ENCODE results near the gene LCT.
"Not testable (repeated sequence)": the region's sequence is repeated elsewhere in the genome, so short reads cannot be mapped to it uniquely, and the experiment has no call there.

The LCT gene

DNA sequence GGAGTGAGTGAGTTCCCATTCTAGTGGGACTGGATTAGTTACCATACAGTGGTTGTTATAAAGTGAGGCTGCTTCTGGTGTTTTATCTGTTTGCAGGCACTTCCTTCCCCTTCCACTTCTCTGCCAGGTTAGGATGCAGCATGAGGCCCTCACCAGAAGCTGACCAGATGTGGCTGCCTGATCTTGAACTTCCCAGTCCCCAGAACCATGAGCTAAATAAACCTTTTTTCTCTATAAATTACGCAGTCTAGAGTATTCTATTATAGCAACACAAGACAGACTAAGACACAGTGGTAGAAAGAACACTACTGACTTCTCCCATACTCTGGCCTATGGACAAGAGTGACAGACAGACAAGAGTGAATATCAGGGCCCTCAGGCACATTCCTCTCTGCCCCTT is 14.1 kb downstream of the LCT start:
- Mint-ChIP-seq H3K9me3 (peaks cover 7% of the 10 kb centered on the region), H3K4me1 (peaks cover 3% of the 10 kb centered on the region), H3K27ac (no peak overlapping the region), H3K36me3 (peaks cover 4% of the 10 kb centered on the region), H3K4me3 (no peak overlapping the region), H3K27me3 (peaks cover 3% of the 10 kb centered on the region)
- ATAC-seq (ENCODE audit: low read depth) = no peak
- no peak for DNase-seq (ENCODE audit: low spot score in 2 of 2)

DNA sequence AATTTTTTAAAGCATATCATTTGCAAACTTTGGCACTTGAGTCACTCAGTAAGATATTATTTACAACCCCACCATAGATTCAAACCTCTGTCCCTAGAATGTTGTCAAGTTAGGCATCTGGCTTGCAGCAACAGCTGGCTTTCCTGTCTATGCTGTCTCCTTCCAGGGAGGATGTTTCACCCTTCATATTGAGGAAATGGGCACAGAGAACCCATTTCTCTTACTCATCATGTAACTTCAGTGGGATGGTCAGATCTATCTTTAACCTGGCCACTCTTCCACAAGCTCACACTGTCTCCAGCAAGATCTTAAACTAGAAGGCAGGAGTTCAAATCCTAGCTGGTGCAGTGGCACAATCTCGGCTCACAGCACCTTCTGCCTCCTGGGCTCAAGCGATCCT is 15.8 kb downstream of the LCT start:
- Mint-ChIP-seq H3K27me3 (peaks cover 3% of the 10 kb centered on the region), H3K36me3 (peaks cover 4% of the 10 kb centered on the region), H3K9me3 (peaks cover 7% of the 10 kb centered on the region), H3K4me3 (no peak overlapping the region), H3K4me1 (peaks cover 3% of the 10 kb centered on the region), H3K27ac (no peak overlapping the region)
- DNase-seq (ENCODE audit: low spot score in 2 of 2) (no peak), ATAC-seq (ENCODE audit: low read depth) (no peak)

DNA sequence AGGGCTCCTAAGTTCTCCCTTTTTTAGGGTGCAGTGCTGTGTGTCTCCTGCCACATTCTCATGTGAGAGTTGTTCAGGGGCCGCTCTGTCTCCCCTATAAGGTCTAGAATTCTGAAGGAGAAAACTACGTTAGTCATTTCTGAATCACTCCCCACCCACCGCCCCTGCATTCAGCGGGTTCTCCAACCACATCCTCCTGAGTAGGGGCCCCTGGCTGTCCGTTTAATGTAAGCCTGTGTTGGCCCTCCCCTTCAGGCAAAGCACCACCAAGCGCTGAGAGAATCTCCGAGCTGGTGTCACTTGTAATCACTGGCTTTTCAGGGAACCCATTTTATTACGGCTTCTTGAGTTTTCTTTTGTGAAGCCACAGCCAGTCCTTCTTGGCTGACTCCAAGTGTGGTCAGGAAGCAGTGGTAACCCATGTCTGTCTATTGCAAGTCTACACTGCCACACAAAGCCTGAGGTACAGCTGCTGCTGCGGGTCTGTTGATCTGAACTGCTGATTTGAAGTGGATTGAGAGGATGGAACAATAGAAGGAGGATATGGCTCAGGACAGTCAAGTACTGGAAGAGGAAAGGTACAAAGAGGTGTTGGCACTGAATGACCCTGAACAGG is 16.9 kb downstream of the LCT start:
- DNase-seq (ENCODE audit: low spot score in 2 of 2) (no peak), ATAC-seq (ENCODE audit: low read depth) (no peak)
- no peak overlapping the region for H3K27ac Mint-ChIP-seq

DNA sequence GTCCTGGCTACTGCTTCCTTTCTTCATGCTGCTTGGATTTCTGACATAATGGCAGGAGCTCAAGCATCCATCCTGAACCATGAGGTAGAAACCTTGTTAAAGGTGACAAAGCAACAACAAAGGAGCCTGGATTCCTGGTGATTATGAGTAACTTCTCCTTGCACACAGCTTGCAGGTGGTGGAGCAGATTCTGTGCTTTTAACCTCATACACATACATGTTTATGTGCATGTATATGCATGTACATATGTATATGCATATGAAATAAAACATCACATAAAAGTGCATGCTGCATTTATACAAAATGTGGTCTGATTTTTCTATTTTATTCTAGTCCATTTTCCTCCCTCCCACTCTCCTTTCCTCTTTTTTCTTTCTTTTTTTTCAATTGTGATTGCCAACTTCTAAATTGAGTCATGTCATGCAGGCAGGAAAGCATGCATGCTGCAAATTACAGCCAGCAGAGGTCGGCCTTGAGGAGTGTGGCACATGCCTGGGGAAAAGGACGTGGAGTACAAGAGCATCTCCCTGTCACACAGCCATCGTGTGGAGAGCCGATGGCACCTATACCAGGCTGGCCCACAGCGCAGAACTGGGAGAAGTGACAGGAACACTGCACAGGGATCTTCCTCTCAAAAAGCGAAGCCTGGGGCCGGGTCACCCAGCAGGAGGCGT is 17.9 kb downstream of the LCT start:
- Mint-ChIP-seq H3K4me3 (no peak overlapping the region), H3K27me3 (peaks cover 3% of the 10 kb centered on the region), H3K9me3 (peaks cover 7% of the 10 kb centered on the region), H3K27ac (no peak overlapping the region), H3K36me3 (peaks cover 4% of the 10 kb centered on the region), H3K4me1 (peaks cover 3% of the 10 kb centered on the region)
- no peak for ATAC-seq (ENCODE audit: low read depth)
- DNase-seq (ENCODE audit: low spot score in 2 of 2) = no peak

More for the DNA sequence above, 16.9 kb downstream of the LCT start:
- peaks cover 3% of the 10 kb centered on the region for H3K4me1 Mint-ChIP-seq
- peaks cover 4% of the 10 kb centered on the region for H3K36me3 Mint-ChIP-seq
- no peak overlapping the region for H3K4me3 Mint-ChIP-seq
- peaks cover 3% of the 10 kb centered on the region for H3K27me3 Mint-ChIP-seq
- peaks cover 7% of the 10 kb centered on the region for H3K9me3 Mint-ChIP-seq

DNA sequence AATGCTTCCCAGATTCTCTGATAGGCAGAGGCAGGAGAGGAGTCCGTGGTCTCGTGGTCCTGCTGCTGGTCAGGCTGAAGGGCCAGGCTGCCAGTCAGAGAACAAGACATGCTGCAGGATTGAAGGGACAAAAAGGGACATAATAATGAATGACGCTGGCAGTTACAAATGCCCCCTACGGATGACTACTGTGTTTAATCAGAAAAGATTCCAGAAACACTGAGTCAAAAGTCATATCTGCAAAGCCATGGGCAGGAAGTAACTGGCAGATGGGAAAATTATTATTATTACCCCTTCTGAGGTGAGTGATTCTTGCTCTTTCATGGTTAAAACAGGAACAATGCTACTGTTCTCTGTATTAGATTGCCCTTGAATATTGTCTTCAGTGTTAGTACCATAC is 19.0 kb downstream of the LCT start:
- H3K27me3 Mint-ChIP-seq = peaks cover 3% of the 10 kb centered on the region
- DNase-seq (ENCODE audit: low spot score in 2 of 2) = no peak
- H3K4me1 Mint-ChIP-seq = peaks cover 3% of the 10 kb centered on the region
- H3K36me3 Mint-ChIP-seq = no peaks in the 10 kb centered on the region
- no peak for ATAC-seq (ENCODE audit: low read depth)
- peaks cover 2% of the 10 kb centered on the region for H3K9me3 Mint-ChIP-seq
- H3K4me3 Mint-ChIP-seq = no peak overlapping the region
- H3K27ac Mint-ChIP-seq = no peak overlapping the region

DNA sequence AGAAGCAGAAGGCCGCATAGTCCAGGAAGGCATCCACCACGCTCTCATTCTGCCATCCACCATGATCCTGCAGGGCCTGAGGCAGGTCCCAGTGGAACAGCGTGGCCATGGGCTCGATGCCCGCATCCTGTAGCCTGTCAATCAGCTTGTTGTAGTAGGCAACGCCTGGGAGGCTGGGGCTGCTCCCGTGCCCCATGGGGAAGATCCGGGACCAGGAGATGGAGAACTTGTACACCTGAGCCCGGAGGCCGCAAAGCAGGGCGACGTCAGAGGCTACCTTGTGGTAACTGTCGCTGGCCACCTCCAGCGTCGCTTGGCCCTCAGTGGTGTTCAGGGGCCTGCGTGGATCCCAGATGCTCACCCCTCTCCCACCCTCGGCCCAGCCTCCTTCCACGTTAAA is 19.5 kb downstream of the LCT start:
- ATAC-seq (ENCODE audit: low read depth) = no peak
- H3K4me3 Mint-ChIP-seq = no peak overlapping the region
- no peak overlapping the region for H3K27ac Mint-ChIP-seq
- peaks cover 3% of the 10 kb centered on the region for H3K27me3 Mint-ChIP-seq
- peaks cover 3% of the 10 kb centered on the region for H3K4me1 Mint-ChIP-seq
- no peak for DNase-seq (ENCODE audit: low spot score in 2 of 2)
- no peaks in the 10 kb centered on the region for H3K36me3 Mint-ChIP-seq
- H3K9me3 Mint-ChIP-seq = no peaks in the 10 kb centered on the region

DNA sequence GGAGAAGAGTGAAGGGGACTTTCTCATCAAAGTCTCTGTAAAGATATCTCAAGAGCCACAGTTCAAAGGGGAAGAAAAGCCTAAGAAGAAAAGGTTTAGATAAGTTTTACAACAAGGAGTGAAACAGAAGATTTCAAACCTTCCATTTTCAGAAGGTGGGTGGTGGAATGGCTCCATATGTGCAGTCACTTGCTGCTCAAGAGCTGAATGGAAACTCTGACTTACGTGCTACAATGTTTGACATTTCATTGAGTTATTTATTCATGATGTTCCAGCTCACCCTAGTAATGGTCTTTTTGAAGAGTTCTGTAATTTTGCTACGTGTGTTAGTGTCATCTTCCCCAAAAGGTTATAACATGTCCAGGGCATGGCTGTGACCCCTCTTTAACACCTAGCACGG is 21.7 kb downstream of the LCT start:
- Mint-ChIP-seq H3K27ac (no peak overlapping the region), H3K4me1 (peaks cover under 1% of the 10 kb centered on the region), H3K27me3 (peaks cover under 1% of the 10 kb centered on the region), H3K9me3 (no peaks in the 10 kb centered on the region), H3K4me3 (no peak overlapping the region), H3K36me3 (no peaks in the 10 kb centered on the region)
- no peak for DNase-seq (ENCODE audit: low spot score in 2 of 2)
- no peak for ATAC-seq (ENCODE audit: low read depth)

DNA sequence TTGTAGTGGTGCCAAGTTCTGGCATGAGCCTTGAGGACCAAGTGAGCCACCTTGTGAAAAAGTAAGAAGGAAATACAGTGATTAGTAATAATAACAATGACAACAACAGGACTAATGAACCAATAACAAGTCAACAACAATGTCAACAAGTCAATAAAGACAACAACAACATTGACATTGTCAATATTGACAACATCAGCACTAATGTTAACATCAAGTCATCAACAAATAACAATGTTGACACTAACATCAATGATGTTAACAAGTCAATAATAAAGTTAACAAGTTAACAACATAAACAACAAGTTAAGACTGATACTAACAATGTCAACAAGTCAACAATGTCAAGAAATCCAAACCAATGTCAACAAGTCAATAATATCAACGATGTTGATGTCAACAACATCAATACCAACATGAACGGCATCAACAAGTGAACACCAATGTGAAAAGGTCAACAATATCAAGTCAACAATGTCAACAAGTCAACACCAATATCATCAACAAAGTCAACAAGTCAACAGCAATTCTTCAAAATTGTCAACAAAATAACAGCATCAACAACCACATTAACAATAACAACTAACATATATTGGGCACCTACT is 24.0 kb downstream of the LCT start:
- Mint-ChIP-seq H3K27me3 (no peaks in the 10 kb centered on the region), H3K9me3 (no peaks in the 10 kb centered on the region), H3K27ac (no peak overlapping the region), H3K4me3 (no peak overlapping the region), H3K36me3 (no peaks in the 10 kb centered on the region), H3K4me1 (no peaks in the 10 kb centered on the region)
- DNase-seq (ENCODE audit: low spot score in 2 of 2) (no peak), ATAC-seq (ENCODE audit: low read depth) (no peak)

DNA sequence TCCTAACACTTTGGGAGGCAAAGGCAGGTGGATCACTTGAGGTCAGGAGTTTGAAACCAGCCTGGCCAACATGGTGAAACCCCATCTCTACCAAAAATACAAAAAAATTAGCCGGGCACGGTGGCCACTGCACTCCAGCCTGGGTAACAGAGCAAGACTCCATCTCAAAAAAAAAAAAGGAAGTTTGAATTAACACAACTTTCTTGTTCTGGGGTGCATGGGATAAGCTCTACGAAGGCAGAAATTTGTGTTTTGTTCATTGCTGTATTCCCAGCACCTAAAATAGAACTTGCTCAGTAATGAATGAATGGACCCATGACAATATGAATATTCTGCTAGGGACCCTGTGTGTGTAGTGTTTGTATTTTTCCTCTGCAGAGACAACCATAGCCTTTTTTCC is 29.1 kb downstream of the LCT start:
- not testable (repeated sequence) for H3K27me3 Mint-ChIP-seq; ATAC-seq (ENCODE audit: low read depth); DNase-seq (ENCODE audit: low spot score in 2 of 2); H3K27ac Mint-ChIP-seq; H3K4me1 Mint-ChIP-seq; H3K36me3 Mint-ChIP-seq; H3K9me3 Mint-ChIP-seq; H3K4me3 Mint-ChIP-seq

DNA sequence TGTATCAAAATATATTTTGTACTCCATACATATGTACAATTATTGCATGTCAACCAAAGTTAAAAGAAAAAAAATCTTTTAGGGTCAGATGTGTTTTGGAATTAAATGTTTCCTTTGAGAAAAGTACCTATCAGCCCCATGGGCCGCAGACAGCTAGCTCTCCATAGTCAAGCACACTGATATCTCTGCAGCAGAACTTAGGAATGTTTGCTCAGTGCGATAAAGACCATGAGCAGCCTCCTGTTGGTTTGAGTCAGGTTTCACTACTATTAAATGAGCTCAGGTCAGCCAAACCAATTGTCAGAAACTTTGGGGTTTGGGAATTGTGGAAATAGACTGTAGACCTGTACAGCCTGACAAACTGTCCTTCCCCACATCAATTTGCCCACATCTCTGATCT is 33.7 kb downstream of the LCT start:
- H3K36me3 Mint-ChIP-seq = peaks cover 1% of the 10 kb centered on the region
- H3K4me1 Mint-ChIP-seq = no peaks in the 10 kb centered on the region
- ATAC-seq (ENCODE audit: low read depth) (no peak), DNase-seq (ENCODE audit: low spot score in 2 of 2) (no peak)
- H3K9me3 Mint-ChIP-seq = no peaks in the 10 kb centered on the region
- no peak overlapping the region for H3K4me3 Mint-ChIP-seq
- no peak overlapping the region for H3K27ac Mint-ChIP-seq
- no peaks in the 10 kb centered on the region for H3K27me3 Mint-ChIP-seq

DNA sequence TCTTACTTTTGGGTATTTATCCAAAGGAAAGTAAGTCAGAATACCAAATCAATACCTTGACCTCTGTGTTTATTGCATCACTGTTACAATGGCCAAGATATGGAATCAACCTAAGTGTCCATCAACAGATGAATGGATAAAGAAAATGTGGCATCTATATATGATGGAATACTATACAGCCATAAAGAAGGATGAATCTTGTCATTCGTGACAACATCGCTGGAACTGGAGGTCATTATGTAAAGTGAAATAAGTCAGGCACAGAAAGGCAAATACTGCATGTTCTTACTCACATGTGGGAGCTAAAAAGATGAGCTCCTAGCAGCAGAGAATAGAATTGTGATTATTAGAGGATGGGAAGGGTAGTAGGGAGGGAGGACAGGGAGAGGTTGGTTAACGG is 34.6 kb downstream of the LCT start:
- DNase-seq (ENCODE audit: low spot score in 2 of 2) (no peak), ATAC-seq (ENCODE audit: low read depth) (no peak)
- no peak overlapping the region for H3K4me3 Mint-ChIP-seq
- H3K4me1 Mint-ChIP-seq = peaks cover 2% of the 10 kb centered on the region
- no peak overlapping the region for H3K27ac Mint-ChIP-seq
- no peaks in the 10 kb centered on the region for H3K27me3 Mint-ChIP-seq
- H3K9me3 Mint-ChIP-seq = no peaks in the 10 kb centered on the region
- peaks cover 1% of the 10 kb centered on the region for H3K36me3 Mint-ChIP-seq

DNA sequence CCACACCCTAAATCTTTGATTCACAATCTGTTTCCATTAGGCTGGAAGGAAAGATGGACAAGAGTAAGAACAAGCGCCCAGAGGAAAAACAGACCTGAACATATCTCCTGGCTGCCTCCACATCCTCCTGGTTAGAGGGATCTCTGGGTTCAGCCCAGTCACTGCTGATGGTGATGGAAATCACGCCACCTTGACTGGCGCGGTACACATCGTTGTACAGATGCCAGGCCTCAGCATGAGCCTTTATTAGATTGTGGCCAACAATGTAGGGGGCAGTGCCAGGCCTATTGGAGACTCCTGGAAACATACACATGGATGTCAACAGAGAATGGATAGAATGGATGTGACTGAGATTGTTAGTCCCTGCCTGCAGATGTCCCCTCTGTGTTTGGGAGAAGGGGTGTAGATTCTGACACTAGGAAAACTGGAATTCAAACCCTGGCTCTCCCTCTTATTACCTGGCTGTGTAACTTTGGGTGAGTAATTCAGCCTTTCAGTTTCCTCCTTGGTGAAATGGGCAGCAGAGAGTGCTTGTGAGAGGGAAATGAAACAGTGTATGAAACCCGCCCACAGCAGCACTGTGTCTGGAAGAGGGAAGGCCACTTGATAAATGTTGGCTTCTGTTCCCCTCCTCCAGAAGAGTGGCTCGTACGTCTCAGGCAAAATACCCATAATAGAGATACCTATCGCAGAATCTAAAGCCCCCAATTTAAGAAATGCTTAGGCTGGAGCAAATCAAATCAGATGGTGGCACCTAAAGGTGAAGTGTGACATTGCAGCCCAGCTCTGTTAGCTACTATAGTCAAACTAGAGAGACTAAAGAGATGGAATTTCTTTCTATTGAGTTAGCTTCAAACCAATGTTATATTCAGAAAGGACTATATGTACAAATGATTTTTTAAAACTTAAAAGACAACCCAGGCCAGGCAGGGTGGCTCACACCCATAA is 36.2 kb downstream of the LCT start:
- Mint-ChIP-seq H3K27ac (no peak overlapping the region), H3K27me3 (no peaks in the 10 kb centered on the region), H3K4me3 (no peak overlapping the region), H3K9me3 (no peaks in the 10 kb centered on the region), H3K36me3 (peaks cover 1% of the 10 kb centered on the region), H3K4me1 (peaks cover 2% of the 10 kb centered on the region)
- ATAC-seq (ENCODE audit: low read depth) (no peak), DNase-seq (ENCODE audit: low spot score in 2 of 2) (no peak)

DNA sequence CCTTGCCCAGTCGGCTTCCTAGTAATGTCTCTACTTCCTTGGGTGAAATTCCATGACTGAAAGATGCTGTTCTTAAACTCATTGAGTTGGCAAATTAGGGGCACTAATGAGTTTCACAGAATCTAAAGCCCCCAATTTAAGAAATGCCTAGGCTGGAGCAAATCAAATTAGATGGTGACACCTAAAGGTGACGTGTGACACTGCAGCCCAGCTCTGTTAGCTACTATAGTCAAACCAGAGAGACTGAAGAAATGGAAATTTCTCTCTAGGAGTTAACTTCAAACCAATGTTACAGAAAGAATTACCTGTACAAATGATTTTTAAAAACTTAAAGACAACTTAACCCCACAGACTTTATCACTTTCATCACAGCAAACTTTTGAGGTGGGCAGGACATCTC is 37.2 kb downstream of the LCT start:
- Mint-ChIP-seq H3K27ac (no peak overlapping the region), H3K27me3 (no peaks in the 10 kb centered on the region), H3K36me3 (peaks cover 1% of the 10 kb centered on the region), H3K4me1 (peaks cover 7% of the 10 kb centered on the region), H3K4me3 (no peak overlapping the region), H3K9me3 (no peaks in the 10 kb centered on the region)
- DNase-seq (ENCODE audit: low spot score in 2 of 2) (no peak), ATAC-seq (ENCODE audit: low read depth) (no peak)

DNA sequence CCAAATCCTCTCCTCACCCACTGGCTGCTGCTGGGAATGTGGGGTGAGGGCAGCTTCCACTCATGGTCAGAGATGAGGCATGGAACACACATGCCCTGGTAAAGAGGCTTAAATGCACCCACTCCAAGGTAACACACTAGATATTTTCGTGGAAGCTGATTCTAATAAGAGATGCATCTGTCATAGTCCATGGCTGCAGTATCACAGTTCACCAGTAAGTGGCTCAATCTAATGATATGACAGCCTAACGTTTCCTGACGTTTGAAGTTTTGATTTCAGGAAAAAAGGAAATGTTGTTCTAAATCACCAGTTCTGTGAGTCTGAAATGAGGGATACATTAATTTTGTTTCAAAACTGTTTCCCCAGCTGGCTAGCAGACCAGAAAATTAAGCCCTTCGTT is 38.2 kb downstream of the LCT start:
- H3K4me1 Mint-ChIP-seq = peaks cover 10% of the 10 kb centered on the region
- H3K36me3 Mint-ChIP-seq = peaks cover 1% of the 10 kb centered on the region
- H3K27me3 Mint-ChIP-seq = no peaks in the 10 kb centered on the region
- H3K4me3 Mint-ChIP-seq = no peak overlapping the region
- no peaks in the 10 kb centered on the region for H3K9me3 Mint-ChIP-seq
- no peak for DNase-seq (ENCODE audit: low spot score in 2 of 2)
- H3K27ac Mint-ChIP-seq = no peak overlapping the region
- no peak for ATAC-seq (ENCODE audit: low read depth)

All from memory B cell (primary cell).